Epithelial cell of prostate (primary cell): ENCODE measurements around the gene RRP8.

Experiments
- DNase-seq: peaks from one replicate; pipeline ENCODE4 v3.0.0-alpha.2; 2011; ENCODE audit warnings: low read depth, low spot score
- H3K27ac ChIP-seq: fragments of 450-650 bp; 2 replicates; pipeline ENCODE4 v1.5.1; 2017; ENCODE audit warnings: mild to moderate bottlenecking

Gene RRP8

DNA sequence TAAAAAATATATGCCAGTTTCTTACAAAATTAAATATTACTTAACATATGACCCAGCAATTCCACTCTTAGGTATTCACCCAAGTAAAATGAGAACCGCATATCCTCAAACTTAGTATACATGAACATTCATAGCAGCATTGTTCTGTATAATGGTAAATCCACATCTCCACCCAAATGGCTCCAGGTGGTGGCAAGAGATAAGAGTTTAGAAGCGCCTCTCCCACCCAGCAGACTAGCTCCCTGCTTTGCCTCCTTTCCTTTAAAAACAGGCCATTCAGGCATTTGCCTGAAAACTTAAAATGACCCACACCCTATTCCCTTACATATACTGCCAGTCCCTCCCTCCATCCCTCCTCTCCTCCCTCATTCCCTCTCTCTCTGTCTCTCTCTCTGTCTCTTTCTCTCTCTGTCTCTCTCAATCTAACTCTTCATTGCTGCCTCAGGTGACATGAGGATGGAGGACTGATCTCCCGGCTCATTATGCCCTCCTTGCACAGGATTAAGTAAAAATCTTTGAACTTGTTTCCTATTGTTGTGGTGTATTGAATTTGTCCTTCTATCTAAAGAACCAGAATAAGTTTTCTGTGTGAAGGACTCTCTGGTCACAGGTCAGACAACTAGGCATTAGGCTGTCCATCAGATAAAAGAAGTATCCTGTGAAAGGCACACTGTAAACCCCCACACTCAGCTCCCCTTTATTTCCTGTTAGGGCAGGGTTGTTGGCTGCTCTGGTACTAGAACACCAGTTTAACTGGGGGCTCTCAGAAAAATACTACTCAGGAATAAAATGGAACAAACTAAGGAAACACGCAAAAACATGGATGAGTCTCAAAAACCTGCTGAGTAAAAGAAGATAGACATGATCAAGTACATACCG is 48.3 kb downstream of the RRP8 start:
- DNase-seq: no peak
- H3K27ac ChIP-seq: no peak overlapping the region

DNA sequence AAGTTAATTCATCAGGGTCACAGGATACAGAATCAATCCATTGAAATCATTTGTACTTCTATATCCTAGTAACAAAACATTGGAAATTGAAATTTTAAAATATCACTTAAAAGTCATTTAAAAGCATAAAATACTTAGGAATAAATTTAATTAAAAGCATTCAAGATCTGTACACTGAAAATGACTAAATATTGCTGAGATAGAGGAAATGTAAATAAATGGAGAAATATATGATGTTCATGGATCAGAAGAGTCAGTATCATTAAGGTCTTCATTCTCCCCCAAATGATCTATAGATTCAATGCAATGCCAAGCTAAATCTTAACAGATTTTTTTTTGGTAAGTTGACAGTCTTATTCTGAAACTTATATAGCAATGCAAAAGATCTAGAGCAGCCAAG is 49.8 kb downstream of the RRP8 start:
- H3K27ac ChIP-seq: no peak overlapping the region
- no peak for DNase-seq

DNA sequence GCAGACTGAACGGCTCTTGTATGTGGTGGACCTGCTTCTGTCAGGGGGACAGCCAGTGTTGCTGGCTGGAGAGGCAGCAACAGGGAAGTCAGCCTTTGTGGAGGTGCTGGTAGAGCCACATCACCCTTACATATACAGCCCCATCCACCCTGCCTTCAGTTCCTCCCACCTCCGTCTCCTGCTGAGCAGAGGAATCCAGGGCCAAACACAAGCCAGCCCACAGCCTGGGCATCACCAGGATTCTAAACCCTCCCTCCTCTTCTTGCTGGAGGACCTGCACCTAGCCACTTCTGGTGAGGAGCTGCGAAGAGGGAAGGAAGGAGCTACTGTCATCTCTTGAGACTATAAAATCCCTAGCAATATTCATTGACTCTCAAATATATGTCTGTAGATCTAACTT is 54.8 kb downstream of the RRP8 start:
- DNase-seq: no peak
- no peak overlapping the region for H3K27ac ChIP-seq

DNA sequence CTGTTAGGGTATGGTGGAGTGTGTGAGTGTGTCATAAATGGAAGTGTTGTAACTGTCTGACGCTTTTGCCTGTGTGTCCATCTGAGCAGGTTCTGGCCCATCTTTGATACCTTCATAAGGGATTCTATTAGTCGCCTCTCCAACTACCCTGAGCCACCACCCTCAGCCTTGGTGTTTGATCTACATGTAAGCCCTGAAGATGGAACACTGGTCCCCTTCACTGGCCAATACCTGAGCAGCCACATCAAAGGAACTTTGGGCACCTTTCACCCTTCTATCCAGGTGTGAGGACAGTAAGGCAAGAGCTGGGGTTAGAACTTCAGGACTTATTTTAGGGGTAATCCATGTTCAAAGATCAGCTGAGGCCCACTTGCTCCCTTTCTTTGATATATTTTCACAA is 55.3 kb downstream of the RRP8 start:
- no peak for DNase-seq
- H3K27ac ChIP-seq: no peak overlapping the region

DNA sequence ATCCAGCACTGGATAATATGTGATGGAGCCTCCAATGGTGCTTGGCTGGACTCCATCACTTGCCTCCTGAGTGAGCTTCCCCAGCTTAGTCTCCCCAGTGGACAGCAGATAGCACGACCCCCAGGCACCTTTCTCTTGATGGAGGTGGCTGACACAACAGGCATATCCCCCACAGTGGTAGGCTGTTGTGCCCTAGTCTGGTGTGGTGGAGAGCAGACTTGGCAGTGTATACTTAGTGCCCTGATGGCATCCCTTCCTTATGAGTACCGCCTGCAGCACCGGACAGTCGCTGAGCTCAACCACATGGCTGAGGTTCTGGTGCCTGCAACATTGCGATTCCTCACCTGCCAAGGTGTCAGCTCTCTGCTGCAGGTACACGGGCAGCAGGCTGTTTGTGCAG is 56.2 kb downstream of the RRP8 start:
- DNase-seq: no peak
- no peak overlapping the region for H3K27ac ChIP-seq

DNA sequence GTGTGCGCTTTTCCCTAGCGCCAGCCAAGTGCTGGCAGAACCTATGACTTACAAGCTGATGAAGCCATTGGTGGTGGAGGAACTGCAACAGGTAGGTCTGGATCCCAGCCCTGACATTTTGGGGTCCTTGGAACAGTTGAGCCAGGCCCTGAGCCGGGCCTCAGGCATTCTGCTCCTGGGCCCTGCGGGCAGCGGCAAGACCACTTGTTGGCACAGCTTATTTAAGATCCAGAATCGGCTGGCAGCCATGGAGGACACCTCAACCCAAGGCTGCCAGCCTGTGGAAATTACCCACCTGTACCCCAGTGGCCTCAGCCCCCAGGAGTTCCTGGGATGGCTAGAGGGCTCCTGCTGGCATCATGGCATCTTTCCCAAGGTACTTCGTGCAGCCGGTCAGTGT is 56.7 kb downstream of the RRP8 start:
- no peak overlapping the region for H3K27ac ChIP-seq
- DNase-seq: no peak

DNA sequence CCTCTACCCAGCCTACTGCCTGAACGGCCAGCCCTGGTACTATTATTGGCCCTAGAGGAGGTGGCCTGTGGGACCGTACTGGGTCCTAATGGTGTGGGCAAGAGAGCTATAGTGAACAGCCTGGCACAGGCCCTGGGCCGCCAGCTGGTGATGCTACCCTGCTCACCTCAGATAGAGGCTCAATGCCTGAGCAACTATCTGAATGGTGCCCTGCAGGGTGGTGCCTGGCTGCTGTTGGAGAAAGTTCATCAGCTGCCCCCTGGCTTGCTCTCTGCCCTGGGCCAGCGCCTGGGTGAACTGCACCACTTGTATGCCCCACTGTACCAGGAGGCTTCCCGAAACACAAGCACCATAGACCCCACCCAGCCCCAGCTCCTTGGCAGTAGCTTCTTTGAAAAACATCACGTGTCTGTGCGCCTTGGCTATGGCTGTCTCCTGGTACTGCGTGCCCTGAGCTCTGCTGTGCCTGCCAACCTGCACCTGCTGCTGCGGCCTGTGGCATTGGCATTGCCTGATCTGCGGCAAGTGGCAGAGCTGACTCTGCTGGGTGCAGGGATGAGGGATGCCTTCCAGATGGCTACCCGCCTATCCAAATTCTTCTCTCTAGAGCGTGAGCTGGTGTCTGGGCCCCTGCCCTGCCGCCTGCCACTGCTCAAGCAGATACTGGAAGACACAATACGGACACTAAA is 57.4 kb downstream of the RRP8 start:
- DNase-seq: no peak
- no peak overlapping the region for H3K27ac ChIP-seq
